Measurements from ENCODE around the gene DPP3. TPM values are rescaled to one million over a fixed set of nuclear protein-coding genes. Genes with fewer than 3 reads are reported as not detected.

Gene DPP3
- total RNA-seq, 2 experiments from 2014 or later = 47.2 to 53.4 TPM

DNA sequence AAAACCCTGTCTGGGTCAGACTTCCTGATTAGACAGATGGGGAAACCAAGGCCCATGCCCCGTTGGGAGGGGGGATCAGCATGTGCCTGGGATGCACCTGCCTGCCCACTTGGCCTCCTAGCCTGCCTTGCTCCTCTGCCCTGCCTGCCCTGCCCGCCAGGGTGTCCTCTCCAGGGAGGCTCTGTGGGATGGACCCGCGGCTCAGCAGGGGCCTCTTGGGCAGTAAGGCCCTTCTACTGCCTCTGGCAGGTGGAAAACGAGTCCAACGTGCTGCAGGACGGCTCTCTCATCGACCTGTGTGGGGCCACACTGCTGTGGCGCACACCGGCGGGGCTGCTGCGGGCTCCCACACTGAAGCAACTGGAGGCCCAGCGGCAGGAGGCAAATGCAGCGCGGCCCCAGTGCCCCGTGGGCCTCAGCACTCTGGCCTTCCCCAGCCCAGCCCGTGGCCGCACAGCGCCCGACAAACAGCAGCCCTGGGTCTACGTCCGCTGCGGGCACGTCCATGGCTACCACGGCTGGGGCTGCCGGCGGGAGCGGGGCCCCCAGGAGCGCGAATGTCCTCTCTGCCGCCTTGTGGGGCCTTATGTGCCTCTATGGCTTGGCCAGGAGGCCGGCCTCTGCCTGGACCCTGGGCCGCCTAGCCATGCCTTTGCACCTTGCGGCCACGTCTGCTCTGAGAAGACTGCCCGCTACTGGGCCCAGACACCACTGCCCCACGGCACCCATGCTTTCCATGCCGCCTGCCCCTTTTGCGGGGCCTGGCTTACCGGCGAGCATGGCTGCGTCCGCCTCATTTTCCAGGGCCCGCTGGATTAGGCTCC lies 4.7 kb upstream of the DPP3 start:
- no peak for TF ChIP-seq CTCF (conservative IDR thresholded peaks at IDR 0.05; ENCODE audit: low read length)
- TF ChIP-seq EZH2phosphoT487 (IDR thresholded peaks at IDR 0.05; ENCODE audit: borderline replicate concordance, low read depth, low read length) = no peak
- BruUV-seq (replicated peaks) = no TSS peak
- intact Hi-C loops (cut with micrococcal nuclease; ENCODE audit: unreplicated experiment) = no loop called here
- no peak overlapping the region for H3K4me2 ChIP-seq (ENCODE audit: low read length)
- H3K79me2 ChIP-seq (ENCODE audit: insufficient read depth, low read depth, low read length) = peaks cover under 1% of the 10 kb centered on the region; the same call in 1 of the 2 replicates
- no peak for DNase-seq (ENCODE audit: low spot score)
- ChIA-PET POLR2A (no interaction called here), CTCF (ENCODE audit: unreplicated experiment) (no interaction called here)
- no peaks in the 10 kb centered on the region for H4K20me1 ChIP-seq (ENCODE audit: insufficient read depth, low read length)
- no peaks in the 10 kb centered on the region for H3K36me3 ChIP-seq (ENCODE audit: insufficient read depth, low read length)
- no peak overlapping the region for H3K27ac ChIP-seq (ENCODE audit: low read depth, low read length, poor library complexity, severe bottlenecking)
- no peak overlapping the region for H3K4me3 ChIP-seq (ENCODE audit: low read depth, low read length, poor library complexity, severe bottlenecking)
- peaks cover 6% of the 10 kb centered on the region for H3K4me1 ChIP-seq (ENCODE audit: insufficient read depth, low read length, poor library complexity, severe bottlenecking)
- no peaks in the 10 kb centered on the region for H3K9me3 ChIP-seq (ENCODE audit: low read length)
- H2AFZ ChIP-seq (ENCODE audit: low read length) = no peak overlapping the region
- no peaks in the 10 kb centered on the region for H3K9me2 ChIP-seq (ENCODE audit: insufficient read depth, low read length)

DNA sequence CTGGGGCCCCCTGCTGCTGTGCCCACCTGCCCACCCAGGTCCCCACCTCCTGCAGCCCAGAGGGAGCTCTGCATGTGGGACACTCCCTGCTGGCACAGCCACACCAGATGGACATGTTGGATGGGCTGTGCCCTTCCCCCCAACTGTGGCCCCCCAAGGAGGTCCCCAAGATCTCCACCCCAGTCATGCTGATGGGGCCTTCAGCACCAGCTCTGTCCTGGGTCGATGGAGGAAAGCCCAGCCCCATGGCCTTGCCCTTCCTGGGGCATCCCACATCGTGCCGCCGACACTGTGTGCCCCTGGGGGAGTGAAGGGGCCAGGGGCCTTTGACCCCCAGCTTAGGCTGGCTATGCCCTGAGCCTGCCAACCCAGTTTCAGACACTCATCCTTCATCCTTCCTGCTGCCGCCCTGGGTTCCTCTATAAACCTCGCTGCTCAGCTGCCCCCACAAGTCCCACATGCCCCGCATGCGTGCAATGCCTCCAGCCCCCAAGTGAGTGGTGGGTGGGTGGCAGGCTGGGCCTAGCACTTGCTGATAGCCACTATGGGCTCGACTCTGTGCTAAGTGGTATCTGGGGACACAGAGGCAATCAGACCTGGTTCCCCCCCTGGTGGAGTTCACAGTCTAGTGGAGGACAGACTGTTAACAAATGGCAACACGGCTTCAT lies 3.9 kb upstream of the DPP3 start:
- Histone ChIP-seq H3K4me3 (ENCODE audit: low read depth, low read length, poor library complexity, severe bottlenecking) (no peak overlapping the region), H2AFZ (ENCODE audit: low read length) (no peak overlapping the region), H3K4me1 (ENCODE audit: insufficient read depth, low read length, poor library complexity, severe bottlenecking) (peaks cover 11% of the 10 kb centered on the region), H4K20me1 (ENCODE audit: insufficient read depth, low read length) (no peaks in the 10 kb centered on the region), H3K9me2 (ENCODE audit: insufficient read depth, low read length) (no peaks in the 10 kb centered on the region), H3K36me3 (ENCODE audit: insufficient read depth, low read length) (no peaks in the 10 kb centered on the region), H3K27ac (ENCODE audit: low read depth, low read length, poor library complexity, severe bottlenecking) (no peak overlapping the region), H3K4me2 (ENCODE audit: low read length) (no peak overlapping the region), H3K9me3 (ENCODE audit: low read length) (no peaks in the 10 kb centered on the region), H3K79me2 (ENCODE audit: insufficient read depth, low read depth, low read length) (peaks cover 5% of the 10 kb centered on the region; the same call in 1 of the 2 replicates)
- ChIA-PET POLR2A (no interaction called here), CTCF (ENCODE audit: unreplicated experiment) (no interaction called here)
- BruUV-seq (replicated peaks) = no TSS peak
- intact Hi-C loops (cut with micrococcal nuclease; ENCODE audit: unreplicated experiment) = no loop called here
- DNase-seq (ENCODE audit: low spot score) = no peak
- no peak for TF ChIP-seq EZH2phosphoT487 (IDR thresholded peaks at IDR 0.05; ENCODE audit: borderline replicate concordance, low read depth, low read length)
- no peak for TF ChIP-seq CTCF (conservative IDR thresholded peaks at IDR 0.05; ENCODE audit: low read length)

DNA sequence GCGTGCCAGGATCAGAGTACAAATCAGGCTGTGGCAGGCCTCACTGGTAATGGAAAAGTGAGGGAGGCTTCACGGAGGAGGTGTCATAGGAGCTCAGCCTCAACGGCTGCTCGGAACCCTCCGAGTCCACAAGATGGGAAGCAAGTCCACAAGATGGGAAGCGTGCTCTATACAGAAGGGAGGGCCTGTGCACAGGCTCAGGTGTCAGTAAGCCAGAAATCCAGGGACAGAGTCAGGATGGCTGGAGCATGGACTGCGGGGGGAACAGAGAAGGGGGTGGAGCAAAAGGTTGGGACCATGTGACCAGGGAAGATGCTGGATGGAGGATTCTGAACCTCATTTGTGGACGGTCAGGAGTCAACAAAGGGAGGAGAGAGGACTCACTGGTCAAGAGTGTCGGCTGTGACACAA lies 3.4 kb upstream of the DPP3 start:
- no peak for TF ChIP-seq CTCF (conservative IDR thresholded peaks at IDR 0.05; ENCODE audit: low read length)
- no peak for TF ChIP-seq EZH2phosphoT487 (IDR thresholded peaks at IDR 0.05; ENCODE audit: borderline replicate concordance, low read depth, low read length)
- DNase-seq (ENCODE audit: low spot score) = no peak
- H3K9me2 ChIP-seq (ENCODE audit: insufficient read depth, low read length) = no peaks in the 10 kb centered on the region
- ChIA-PET CTCF (ENCODE audit: unreplicated experiment) (no interaction called here), POLR2A (no interaction called here)
- peaks cover 11% of the 10 kb centered on the region for H3K4me1 ChIP-seq (ENCODE audit: insufficient read depth, low read length, poor library complexity, severe bottlenecking)
- no peaks in the 10 kb centered on the region for H3K9me3 ChIP-seq (ENCODE audit: low read length)
- no peak overlapping the region for H3K27ac ChIP-seq (ENCODE audit: low read depth, low read length, poor library complexity, severe bottlenecking)
- no peaks in the 10 kb centered on the region for H3K36me3 ChIP-seq (ENCODE audit: insufficient read depth, low read length)
- H3K4me2 ChIP-seq (ENCODE audit: low read length) = no peak overlapping the region
- H3K4me3 ChIP-seq (ENCODE audit: low read depth, low read length, poor library complexity, severe bottlenecking) = no peak overlapping the region
- no TSS peak for BruUV-seq (replicated peaks)
- intact Hi-C loops (cut with micrococcal nuclease; ENCODE audit: unreplicated experiment) = no loop called here
- peaks cover 5% of the 10 kb centered on the region; the same call in 1 of the 2 replicates for H3K79me2 ChIP-seq (ENCODE audit: insufficient read depth, low read depth, low read length)
- no peak overlapping the region for H2AFZ ChIP-seq (ENCODE audit: low read length)
- no peaks in the 10 kb centered on the region for H4K20me1 ChIP-seq (ENCODE audit: insufficient read depth, low read length)
